Mesenchymal stem cell (in vitro differentiated cells and primary cell): Measurements from ENCODE around the gene ANKS1B.

Experiments used
- DNase-seq: peaks from one replicate; pipeline ENCODE4 v3.0.0-alpha.2; 2013
- H2AFZ ChIP-seq: one replicate; pipeline ENCODE4 v1.6.1; 2013; ENCODE audit warnings: low read depth, mild to moderate bottlenecking, control low read depth, inconsistent platforms, low read length, moderate library complexity
- H2AK5ac ChIP-seq: 2 replicates; pipeline ENCODE4 v1.6.1; 2013; ENCODE audit warnings: low read length, moderate library complexity, mild to moderate bottlenecking, inconsistent platforms; ENCODE audit not compliant: severe bottlenecking
- H2BK120ac ChIP-seq: one replicate; pipeline ENCODE4 v1.6.1; 2013; ENCODE audit warnings: low read depth, mild to moderate bottlenecking, inconsistent platforms, low read length, moderate library complexity
- H2BK12ac ChIP-seq, 2 experiments: one replicate each; pipeline ENCODE4 v1.6.1; 2013; ENCODE audit warnings: inconsistent platforms in 2 of 2, low read length in 2 of 2, mild to moderate bottlenecking in 2 of 2, moderate library complexity in 2 of 2, control low read depth in 1 of 2
- H2BK15ac ChIP-seq: one replicate; pipeline ENCODE4 v1.6.1; 2013; ENCODE audit warnings: mild to moderate bottlenecking, low read depth, inconsistent platforms; ENCODE audit not compliant: poor library complexity, severe bottlenecking
- H2BK5ac ChIP-seq: 2 replicates; pipeline ENCODE4 v1.6.1; 2013; ENCODE audit warnings: low read depth, mild to moderate bottlenecking, low read length, control low read depth, inconsistent platforms; ENCODE audit not compliant: poor library complexity, severe bottlenecking
- H3K14ac ChIP-seq, 2 experiments: one replicate each; pipeline ENCODE4 v1.6.1; 2013; ENCODE audit warnings: inconsistent platforms in 2 of 2, low read length in 2 of 2, control low read depth in 1 of 2, mild to moderate bottlenecking in 1 of 2, moderate library complexity in 1 of 2
- H3K18ac ChIP-seq, 2 experiments: one replicate each; pipeline ENCODE4 v1.6.1; 2013; ENCODE audit warnings: inconsistent platforms in 2 of 2, low read length in 2 of 2, control low read depth in 1 of 2, low read depth in 1 of 2, mild to moderate bottlenecking in 1 of 2
- H3K23ac ChIP-seq, 2 experiments: one replicate each; pipeline ENCODE4 v1.6.1; 2013; ENCODE audit warnings: inconsistent platforms in 2 of 2, low read length in 2 of 2, mild to moderate bottlenecking in 2 of 2, moderate library complexity in 2 of 2, control low read depth in 1 of 2
- H3K27ac ChIP-seq: 2 replicates; pipeline ENCODE4 v1.5.1; 2013; ENCODE audit warnings: mild to moderate bottlenecking, moderate library complexity, low read length, control low read depth, inconsistent platforms; ENCODE audit not compliant: poor library complexity, severe bottlenecking
- H3K27me3 ChIP-seq, 2 experiments: 2 replicates each; pipeline versions ENCODE4 v1.6.1 to v1.7.0; 2013; ENCODE audit warnings: low read length in 2 of 2, mild to moderate bottlenecking in 2 of 2, moderate library complexity in 2 of 2, control low read depth in 1 of 2, inconsistent platforms in 1 of 2; ENCODE audit not compliant: control insufficient read depth in 1 of 2, insufficient read depth in 1 of 2
- H3K36me3 ChIP-seq, 2 experiments: 2 replicates each; pipeline versions ENCODE4 v1.6.1 to v1.7.0; 2013; ENCODE audit warnings: low read length in 2 of 2, control low read depth in 1 of 2, inconsistent platforms in 1 of 2, low read depth in 1 of 2, mild to moderate bottlenecking in 1 of 2; ENCODE audit not compliant: insufficient read depth in 2 of 2, control insufficient read depth in 1 of 2
- H3K4ac ChIP-seq, 2 experiments: one replicate each; pipeline ENCODE4 v1.6.1; 2013; ENCODE audit warnings: inconsistent platforms in 2 of 2, low read length in 2 of 2, mild to moderate bottlenecking in 2 of 2, moderate library complexity in 2 of 2, control low read depth in 1 of 2, low read depth in 1 of 2
- H3K4me1 ChIP-seq: 2 replicates; pipeline ENCODE4 v1.6.1; 2013; ENCODE audit warnings: low read depth, low read length, control low read depth; ENCODE audit not compliant: control insufficient read depth, insufficient read depth
- H3K4me2 ChIP-seq: 2 replicates; pipeline ENCODE4 v1.6.1; 2013; ENCODE audit warnings: low read length, mild to moderate bottlenecking, inconsistent platforms; ENCODE audit not compliant: poor library complexity, severe bottlenecking
- H3K4me3 ChIP-seq, 2 experiments: 2 replicates each; pipeline versions ENCODE4 v1.5.1 to v1.7.0; 2013; ENCODE audit warnings: low read length in 2 of 2, mild to moderate bottlenecking in 2 of 2, control low read depth in 1 of 2, low read depth in 1 of 2; ENCODE audit not compliant: insufficient read depth in 1 of 2
- H3K79me1 ChIP-seq: replicated peaks from 2 replicates; pipeline ENCODE4 v1.6.1; 2013; ENCODE audit warnings: mild to moderate bottlenecking, control low read depth, low read length, inconsistent platforms; ENCODE audit not compliant: poor library complexity, severe bottlenecking
- H3K9ac ChIP-seq: 2 replicates; pipeline ENCODE4 v1.7.0; 2013; ENCODE audit warnings: mild to moderate bottlenecking, low read length, moderate library complexity
- H3K9me3 ChIP-seq: 2 replicates; pipeline ENCODE4 v1.7.0; 2013; ENCODE audit warnings: mild to moderate bottlenecking, low read length; ENCODE audit not compliant: control insufficient read depth
- H4K8ac ChIP-seq: one replicate; pipeline ENCODE4 v1.6.1; 2013; ENCODE audit warnings: inconsistent platforms, mild to moderate bottlenecking, low read length, moderate library complexity
- H4K91ac ChIP-seq: one replicate; pipeline ENCODE4 v1.6.1; 2013; ENCODE audit warnings: mild to moderate bottlenecking, low read length, inconsistent platforms
- WGBS: methylation state at CpG from one replicate; pipeline ENCODE4 v1.1.7; 2013; ENCODE audit warnings: mixed read lengths; 5-methylcytosine and 5-hydroxymethylcytosine counted together

Gene ANKS1B

GRCh38 chr12:99192489-99192888 is 792.2 kb downstream of the ANKS1B start:
- no peak overlapping the region for H4K8ac ChIP-seq
- H2BK5ac ChIP-seq = no peak overlapping the region
- H3K27me3 ChIP-seq = no peaks in the 10 kb centered on the region
- H2BK12ac ChIP-seq = no peak overlapping the region
- H3K18ac ChIP-seq = no peak overlapping the region
- H2AFZ ChIP-seq = no peak overlapping the region
- no CpG with 5 or more reads among the region's 3 CpGs for whole genome bisulfite sequencing
- H2BK15ac ChIP-seq = no peak overlapping the region
- no peak for DNase-seq
- no peaks in the 10 kb centered on the region for H3K4me1 ChIP-seq
- no peaks in the 10 kb centered on the region for H3K79me1 ChIP-seq
- no peaks in the 10 kb centered on the region for H3K9me3 ChIP-seq
- H3K14ac ChIP-seq = no peak overlapping the region
- H3K23ac ChIP-seq = no peak overlapping the region
- no peak overlapping the region for H3K4me3 ChIP-seq
- H3K9ac ChIP-seq = no peak overlapping the region
- no peak overlapping the region for H2AK5ac ChIP-seq
- no peak overlapping the region for H3K27ac ChIP-seq
- H3K36me3 ChIP-seq = no peaks in the 10 kb centered on the region
- H3K4ac ChIP-seq = no peak overlapping the region
- no peak overlapping the region for H2BK120ac ChIP-seq
- no peak overlapping the region for H4K91ac ChIP-seq
- H3K4me2 ChIP-seq = no peak overlapping the region

- Histone ChIP-seq H3K9me3 (peaks cover 7% of the 10 kb centered on the region), H3K4ac (no peak overlapping the region), H3K4me3 (no peak overlapping the region), H2AFZ (no peak overlapping the region), H4K8ac (no peak overlapping the region), H3K14ac (no peak overlapping the region), H2BK120ac (no peak overlapping the region), H3K36me3 (no peaks in the 10 kb centered on the region), H2AK5ac (no peak overlapping the region), H3K79me1 (no peaks in the 10 kb centered on the region), H2BK12ac (no peak overlapping the region), H3K18ac (no peak overlapping the region), H3K4me1 (no peaks in the 10 kb centered on the region), H3K4me2 (no peak overlapping the region), H3K27ac (no peak overlapping the region), H3K27me3 (no peaks in the 10 kb centered on the region), H3K9ac (no peak overlapping the region), H2BK5ac (no peak overlapping the region), H3K23ac (no peak overlapping the region), H2BK15ac (no peak overlapping the region), H4K91ac (no peak overlapping the region)
- WGBS = no CpG with 5 or more reads among the region's 4 CpGs
- no peak for DNase-seq
Measured at GRCh38 chr12:99176871-99177270, 807.9 kb downstream of the ANKS1B start.

DNA sequence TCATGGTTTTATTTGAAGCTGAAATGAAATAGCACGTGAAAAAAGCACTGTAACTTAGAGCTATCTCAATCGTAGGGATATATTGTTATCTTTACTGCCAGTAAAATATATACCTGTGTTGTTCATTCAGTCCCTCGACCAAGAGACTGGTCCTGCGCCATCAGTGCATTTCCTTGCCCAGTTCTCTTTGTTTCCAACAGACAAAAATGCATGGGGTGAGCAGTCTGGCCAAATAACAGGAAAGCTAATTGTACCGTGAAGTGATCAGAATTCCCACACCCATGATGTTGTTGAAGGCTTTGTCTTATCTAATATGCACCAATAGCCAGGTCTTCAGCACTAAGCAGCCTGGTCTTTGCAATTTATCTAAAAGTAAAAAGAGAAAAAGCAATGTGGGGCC is 814.3 kb downstream of the ANKS1B start:
- Histone ChIP-seq H3K9ac (no peak overlapping the region), H3K27me3 (no peaks in the 10 kb centered on the region), H3K23ac (no peak overlapping the region), H3K27ac (no peak overlapping the region), H3K4ac (no peak overlapping the region), H3K9me3 (peaks cover 2% of the 10 kb centered on the region), H2AK5ac (no peak overlapping the region), H4K91ac (no peak overlapping the region), H2BK12ac (no peak overlapping the region), H3K4me1 (no peaks in the 10 kb centered on the region), H2BK15ac (no peak overlapping the region), H3K18ac (no peak overlapping the region), H4K8ac (no peak overlapping the region), H3K14ac (no peak overlapping the region), H2BK120ac (no peak overlapping the region), H3K36me3 (no peaks in the 10 kb centered on the region), H3K4me3 (no peak overlapping the region), H2BK5ac (no peak overlapping the region), H2AFZ (no peak overlapping the region), H3K79me1 (no peaks in the 10 kb centered on the region), H3K4me2 (no peak overlapping the region)
- DNase-seq = no peak
- 71% methylated on average over 3 of the region's 5 CpGs for WGBS

GRCh38 chr12:99170037-99170436 is 814.7 kb downstream of the ANKS1B start:
- no CpG with 5 or more reads among the region's 2 CpGs for WGBS
- Histone ChIP-seq H3K4ac (no peak overlapping the region), H3K36me3 (no peaks in the 10 kb centered on the region), H3K79me1 (no peaks in the 10 kb centered on the region), H2AFZ (no peak overlapping the region), H3K27ac (no peak overlapping the region), H3K4me3 (no peak overlapping the region), H3K27me3 (no peaks in the 10 kb centered on the region), H3K9me3 (peaks cover 2% of the 10 kb centered on the region), H3K4me2 (no peak overlapping the region), H3K18ac (no peak overlapping the region), H2BK12ac (no peak overlapping the region), H3K9ac (no peak overlapping the region), H3K14ac (no peak overlapping the region), H2BK15ac (no peak overlapping the region), H2BK5ac (no peak overlapping the region), H3K23ac (no peak overlapping the region), H2AK5ac (no peak overlapping the region), H4K8ac (no peak overlapping the region), H3K4me1 (no peaks in the 10 kb centered on the region), H4K91ac (no peak overlapping the region), H2BK120ac (no peak overlapping the region)
- no peak for DNase-seq
